NOMO-1 treated with DMSO at 0.1 percent for 48 hours (cell line): ENCODE data around the gene MITF.

Experiments used
- DNase-seq: peaks from one replicate; lab custom pipeline; 2025; ENCODE audit not compliant: unreplicated experiment; lab: John Stamatoyannopoulos, UW

Gene MITF

GRCh38 chr3:69830147-69830546 lies 90.9 kb downstream of the MITF start:
- DNase-seq = no peak

GRCh38 chr3:69831737-69832136 lies 92.5 kb downstream of the MITF start:
- no peak for DNase-seq

- no peak for DNase-seq
These were observed 94.3 kb downstream of the MITF start for GRCh38 chr3:69833591-69833990.

- DNase-seq = no peak
These were observed 99.0 kb downstream of the MITF start for GRCh38 chr3:69838217-69838616.

GRCh38 chr3:69838696-69839515 lies 99.6 kb downstream of the MITF start:
- no peak for DNase-seq

GRCh38 chr3:69842351-69842750 lies 103.1 kb downstream of the MITF start:
- DNase-seq = no peak

- DNase-seq = no peak
These were observed 103.5 kb downstream of the MITF start for GRCh38 chr3:69842789-69843188.

GRCh38 chr3:69844706-69845105 lies 105.4 kb downstream of the MITF start:
- DNase-seq = no peak

GRCh38 chr3:69847303-69847702 lies 108.0 kb downstream of the MITF start:
- no peak for DNase-seq

GRCh38 chr3:69848113-69848512 lies 108.8 kb downstream of the MITF start:
- DNase-seq = no peak

- no peak for DNase-seq
These were observed 111.6 kb downstream of the MITF start for GRCh38 chr3:69850849-69851248.

GRCh38 chr3:69853027-69853426 lies 113.8 kb downstream of the MITF start:
- DNase-seq = no peak

- peak; percentile 5 for DNase-seq
These were observed 116.3 kb downstream of the MITF start for GRCh38 chr3:69855436-69856162.

- DNase-seq = peak; percentile 3
These were observed 117.9 kb downstream of the MITF start for GRCh38 chr3:69856965-69857705.

GRCh38 chr3:69861556-69861955 lies 122.3 kb downstream of the MITF start:
- no peak for DNase-seq

GRCh38 chr3:69864141-69864540 lies 124.9 kb downstream of the MITF start:
- DNase-seq = no peak

GRCh38 chr3:69864766-69865165 lies 125.5 kb downstream of the MITF start:
- DNase-seq = no peak

GRCh38 chr3:69865925-69866679 lies 126.8 kb downstream of the MITF start:
- DNase-seq = no peak

GRCh38 chr3:69866988-69867720 lies 127.9 kb downstream of the MITF start:
- DNase-seq = no peak

GRCh38 chr3:69867941-69868505 lies 128.8 kb downstream of the MITF start:
- no peak for DNase-seq
